ENCODE measurements around the gene PIF1.

DNA sequence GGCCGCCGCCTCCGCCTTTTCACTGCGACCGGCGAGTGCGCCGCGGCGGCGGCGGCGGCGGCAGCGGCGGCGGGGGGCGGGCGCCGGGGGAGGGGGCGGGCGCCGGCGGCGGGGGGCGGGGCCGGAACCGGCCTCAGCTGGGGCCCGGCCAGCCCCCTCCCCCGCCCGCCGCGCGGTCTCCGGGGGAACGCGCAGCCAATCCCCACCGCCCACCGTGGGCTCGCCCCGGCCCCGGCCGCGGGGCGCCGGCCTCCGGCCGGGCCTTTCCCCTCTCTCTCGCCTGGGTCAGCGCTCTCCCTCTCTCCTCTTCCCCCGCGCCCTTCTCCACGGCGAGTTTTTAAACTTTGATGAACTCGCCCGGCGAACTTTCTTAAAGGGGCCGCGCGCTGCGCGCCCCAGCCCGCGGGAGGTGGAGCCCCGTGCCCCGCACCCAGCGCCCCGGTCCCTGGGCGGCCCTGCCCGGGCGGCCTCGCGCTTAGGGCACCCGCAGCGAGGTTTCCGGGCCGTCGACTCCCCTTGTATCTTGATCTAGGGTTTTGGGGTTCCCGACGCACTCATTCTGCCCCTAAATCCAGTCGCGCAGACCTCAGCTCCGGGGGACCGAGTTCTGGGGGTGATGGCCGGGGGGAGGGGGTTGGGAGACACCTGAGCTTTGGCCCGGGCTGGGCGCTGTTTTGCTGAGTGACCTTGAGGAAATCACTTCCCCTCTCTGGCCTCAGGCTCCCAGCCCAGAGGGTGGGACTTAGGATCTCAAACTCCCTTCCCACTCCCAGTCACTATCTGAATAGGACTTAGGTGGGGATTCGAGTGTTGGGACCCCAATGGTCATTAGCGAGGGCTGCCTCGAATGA, 49.7 kb downstream of the PIF1 start, which contains the start of gene RBPMS2:
- TF ChIP-seq, protein P1, sequence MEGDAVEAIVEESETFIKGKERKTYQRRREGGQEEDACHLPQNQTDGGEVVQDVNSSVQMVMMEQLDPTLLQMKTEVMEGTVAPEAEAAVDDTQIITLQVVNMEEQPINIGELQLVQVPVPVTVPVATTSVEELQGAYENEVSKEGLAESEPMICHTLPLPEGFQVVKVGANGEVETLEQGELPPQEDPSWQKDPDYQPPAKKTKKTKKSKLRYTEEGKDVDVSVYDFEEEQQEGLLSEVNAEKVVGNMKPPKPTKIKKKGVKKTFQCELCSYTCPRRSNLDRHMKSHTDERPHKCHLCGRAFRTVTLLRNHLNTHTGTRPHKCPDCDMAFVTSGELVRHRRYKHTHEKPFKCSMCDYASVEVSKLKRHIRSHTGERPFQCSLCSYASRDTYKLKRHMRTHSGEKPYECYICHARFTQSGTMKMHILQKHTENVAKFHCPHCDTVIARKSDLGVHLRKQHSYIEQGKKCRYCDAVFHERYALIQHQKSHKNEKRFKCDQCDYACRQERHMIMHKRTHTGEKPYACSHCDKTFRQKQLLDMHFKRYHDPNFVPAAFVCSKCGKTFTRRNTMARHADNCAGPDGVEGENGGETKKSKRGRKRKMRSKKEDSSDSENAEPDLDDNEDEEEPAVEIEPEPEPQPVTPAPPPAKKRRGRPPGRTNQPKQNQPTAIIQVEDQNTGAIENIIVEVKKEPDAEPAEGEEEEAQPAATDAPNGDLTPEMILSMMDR (IDR thresholded peaks at IDR 0.05; ENCODE audit: low read length): no peak
- TF ChIP-seq EZH2 (optimal IDR thresholded peaks at IDR 0.05; ENCODE audit: low read depth, low read length) (no peak), EZH2phosphoT487 (IDR thresholded peaks at IDR 0.05; ENCODE audit: low read length) (no peak)

Measured in MM.1S (cell line).